Stomach (tissue), 9 donors: Measurements from ENCODE around the gene CGB7. TPM values are rescaled to one million over a fixed set of nuclear protein-coding genes. Genes with fewer than 3 reads are reported as not detected.
A peak's percentile ranks its signal among the peaks of the same experiment; 100 is the strongest.

Source experiments
- DNase-seq, 2 donors: peaks; one replicate each; pipeline versions ENCODE4 v3.0.0 to v3.0.0-alpha.2; 2013 to 2019
- H3K27ac ChIP-seq, 5 donors: fragments of 200-600 bp in 4 of 5; sonication (generic) in 4 of 5; one replicate each; pipeline ENCODE4 v1.5.1; 2013 to 2019; ENCODE audit warnings: mild to moderate bottlenecking in 1 of 5, moderate library complexity in 1 of 5
- H3K27me3 ChIP-seq, 3 donors: fragments of 200-600 bp; sonication (generic); one replicate each; pipeline ENCODE4 v1.5.1; 2017 to 2019; ENCODE audit warnings: mixed run types in 1 of 3
- H3K36me3 ChIP-seq, 4 donors: fragments of 200-600 bp; sonication (generic); 1 replicate in 3 of 4; 2 replicates in 1 of 4; pipeline ENCODE4 v1.5.1; 2016 to 2019
- H3K4me1 ChIP-seq, 4 donors: fragments of 200-600 bp; sonication (generic); one replicate each; pipeline ENCODE4 v1.5.1; 2016 to 2019
- H3K4me3 ChIP-seq, 4 donors: fragments of 200-600 bp; sonication (generic) in 3 of 4; one replicate each; pipeline ENCODE4 v1.5.1; 2016 to 2019; ENCODE audit warnings: mild to moderate bottlenecking in 1 of 4
- H3K9me3 ChIP-seq, 4 donors: fragments of 200-600 bp; sonication (generic); one replicate each; pipeline ENCODE4 v1.5.1; 2016 to 2019
- EP300 ChIP-seq: sonication (generic); formaldehyde crosslinking; IDR thresholded peaks from one replicate; pipeline ENCODE4 v1.6.1; 2017; ENCODE audit warnings: antibody characterized with exemption
- POLR2A ChIP-seq, 4 donors: fragments of 450-650 bp; IDR thresholded peaks; one replicate each; pipeline ENCODE4 v1.6.1; 2016; ENCODE audit warnings: antibody characterized with exemption in 4 of 4, control low read depth in 2 of 4, mild to moderate bottlenecking in 1 of 4, moderate library complexity in 1 of 4
- POLR2AphosphoS5 ChIP-seq, 3 donors: sonication (generic); formaldehyde crosslinking; IDR thresholded peaks; one replicate each; pipeline ENCODE4 v1.6.1; 2016; ENCODE audit warnings: antibody characterized with exemption in 3 of 3
- WGBS, 5 donors: extraction: QIAGEN DNeasy Blood & Tissue Kit in 3 of 5; methylation state at CpG; one replicate each; pipeline versions ENCODE4 v1.1.5 to v1.1.7; 2013 to 2018; 5-methylcytosine and 5-hydroxymethylcytosine counted together
- intact Hi-C: fragments of 100-400 bp; cut with DNase I; formaldehyde crosslinking; loops from one replicate; pipeline ENCODE4 v1.15.1; 2023; ENCODE audit warnings: low total_unique reads
- polyA plus RNA-seq, 3 donors: library from polyadenylated mRNA; stranded (reverse); fragments of 200-250 nt; gene quantifications; one replicate each; pipeline ENCODE4 v1.2.3, GENCODE V29; 2013
- total RNA-seq, 5 donors: library from RNA; depleted of rRNA; stranded (reverse); fragments of >200 nt; gene quantifications; one replicate each; pipeline versions ENCODE4 v1.1.0 to v1.2.3, GENCODE V29; 2014 to 2016
- TF ChIP-seq, protein P1 (sequence below), 7 experiments: fragments of 450-650 bp in 4 of 7; fragments of 200-600 bp in 3 of 7; sonication (generic) in 3 of 7; IDR thresholded peaks; one replicate each; pipeline ENCODE4 v1.5.1; 2016 to 2019; ENCODE audit warnings: antibody characterized with exemption in 7 of 7, control low read depth in 2 of 7, mild to moderate bottlenecking in 1 of 7
- donor health status: healthy with polysubstance abuse.
- donor health status: Bipolar disorder and iron deficiency.
- donor health status: healthy.

The CGB7 gene
- total and polyA plus RNA-seq, 8 donors: 3.8 TPM; not detected in 7

DNA sequence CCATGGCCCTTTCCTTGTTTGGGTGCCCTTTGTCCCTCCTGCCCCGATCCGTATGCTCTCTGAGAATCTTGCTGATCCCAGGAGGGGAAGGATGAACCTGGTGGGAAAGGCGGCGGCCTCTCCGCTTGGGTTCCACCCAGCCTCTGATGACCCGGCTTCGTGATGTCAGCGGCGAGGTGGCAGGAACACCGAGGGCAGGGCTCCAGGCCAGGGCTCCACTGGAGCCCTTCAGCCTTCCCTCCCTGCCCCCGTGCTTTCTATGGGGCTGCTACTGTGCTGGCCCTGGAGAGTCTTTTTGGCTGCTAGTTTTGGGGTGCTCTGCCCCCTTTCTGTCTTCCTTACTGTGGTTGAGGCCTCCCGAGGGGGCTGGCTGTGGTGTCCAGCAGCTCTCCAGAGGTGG is 44.8 kb upstream of the CGB7 start:
- intact Hi-C loops: no loop called here
- Histone ChIP-seq H3K4me3 (no peak overlapping the region), H3K9me3 (no peaks in the 10 kb centered on the region), H3K4me1 (peaks cover 0 to 16% (median 15%) of the 10 kb centered on the region in 4 donors), H3K27me3 (no peaks in the 10 kb centered on the region), H3K36me3 (peaks cover 89 to 100% (median 99%) of the 10 kb centered on the region in 4 donors), H3K27ac (no peak overlapping the region)
- DNase-seq: no peak
- no peak for TF ChIP-seq POLR2AphosphoS5 (IDR thresholded peaks at IDR 0.05)
- no peak for TF ChIP-seq EP300
- no peak for TF ChIP-seq POLR2A (IDR thresholded peaks at IDR 0.05)
- TF ChIP-seq, protein P1, sequence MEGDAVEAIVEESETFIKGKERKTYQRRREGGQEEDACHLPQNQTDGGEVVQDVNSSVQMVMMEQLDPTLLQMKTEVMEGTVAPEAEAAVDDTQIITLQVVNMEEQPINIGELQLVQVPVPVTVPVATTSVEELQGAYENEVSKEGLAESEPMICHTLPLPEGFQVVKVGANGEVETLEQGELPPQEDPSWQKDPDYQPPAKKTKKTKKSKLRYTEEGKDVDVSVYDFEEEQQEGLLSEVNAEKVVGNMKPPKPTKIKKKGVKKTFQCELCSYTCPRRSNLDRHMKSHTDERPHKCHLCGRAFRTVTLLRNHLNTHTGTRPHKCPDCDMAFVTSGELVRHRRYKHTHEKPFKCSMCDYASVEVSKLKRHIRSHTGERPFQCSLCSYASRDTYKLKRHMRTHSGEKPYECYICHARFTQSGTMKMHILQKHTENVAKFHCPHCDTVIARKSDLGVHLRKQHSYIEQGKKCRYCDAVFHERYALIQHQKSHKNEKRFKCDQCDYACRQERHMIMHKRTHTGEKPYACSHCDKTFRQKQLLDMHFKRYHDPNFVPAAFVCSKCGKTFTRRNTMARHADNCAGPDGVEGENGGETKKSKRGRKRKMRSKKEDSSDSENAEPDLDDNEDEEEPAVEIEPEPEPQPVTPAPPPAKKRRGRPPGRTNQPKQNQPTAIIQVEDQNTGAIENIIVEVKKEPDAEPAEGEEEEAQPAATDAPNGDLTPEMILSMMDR (IDR thresholded peaks at IDR 0.05): no peak
- 83 to 92% (median 86%) methylated on average over 4 to 12 of the region's 12 CpGs for WGBS, 5 donors

DNA sequence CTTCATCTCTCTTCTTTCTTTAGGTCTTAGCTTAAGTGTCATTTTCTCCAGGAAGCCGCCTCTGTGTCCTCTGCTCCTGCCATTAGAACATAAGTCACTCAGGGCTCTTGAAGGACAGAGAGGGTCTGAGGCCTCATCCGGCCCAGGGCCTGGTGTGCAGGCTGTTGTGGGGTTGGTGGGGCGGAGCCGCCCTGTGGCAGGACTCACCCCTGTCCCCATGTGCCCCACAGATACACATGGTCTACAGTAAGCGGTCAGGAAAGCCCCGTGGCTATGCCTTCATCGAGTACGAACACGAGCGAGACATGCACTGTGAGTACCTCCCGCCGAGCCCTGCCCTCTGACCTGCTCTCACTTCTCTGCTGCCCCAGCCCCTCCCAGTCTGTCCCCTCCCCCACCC is 43.6 kb upstream of the CGB7 start:
- no peak for DNase-seq
- TF ChIP-seq POLR2AphosphoS5 (IDR thresholded peaks at IDR 0.05) (no peak), EP300 (no peak), POLR2A (IDR thresholded peaks at IDR 0.05) (no peak)
- TF ChIP-seq, protein P1 (IDR thresholded peaks at IDR 0.05): no peak
- peaks cover 95 to 100% (median 99%) of the 10 kb centered on the region in 4 donors for H3K36me3 ChIP-seq
- H3K4me1 ChIP-seq: peaks cover 0 to 23% (median 18%) of the 10 kb centered on the region in 4 donors
- no peak overlapping the region for H3K27ac ChIP-seq
- no peak overlapping the region for H3K4me3 ChIP-seq
- intact Hi-C loops: no loop called here
- H3K27me3 ChIP-seq: no peaks in the 10 kb centered on the region
- WGBS, 5 donors: 74 to 83% (median 77%) methylated on average over 12 of the region's 12 CpGs
- H3K9me3 ChIP-seq: no peaks in the 10 kb centered on the region

DNA sequence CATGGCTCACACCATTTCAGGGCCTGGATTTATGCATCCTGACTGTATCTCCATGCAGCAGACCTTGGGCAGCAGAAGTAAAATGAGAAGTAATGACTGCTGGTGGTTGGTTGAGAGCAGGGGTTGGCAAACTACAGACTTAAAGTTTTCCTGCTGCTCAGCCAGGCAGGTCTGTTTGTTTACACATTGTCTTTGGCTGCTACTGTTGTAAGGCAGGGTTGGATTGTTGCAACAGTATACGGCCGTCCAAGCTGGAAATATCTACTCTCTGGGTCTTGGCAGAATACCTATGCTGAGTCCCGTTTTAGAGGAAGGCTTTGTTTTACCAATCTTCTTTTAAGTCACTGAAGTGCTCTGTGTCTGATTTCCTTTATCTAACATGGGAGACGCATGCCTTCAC is 41.2 kb upstream of the CGB7 start:
- Histone ChIP-seq H3K4me1 (peaks cover 0 to 31% (median 25%) of the 10 kb centered on the region in 4 donors), H3K36me3 (peaks cover 91 to 100% (median 99%) of the 10 kb centered on the region in 4 donors), H3K27ac (no peak overlapping the region), H3K4me3 (no peak overlapping the region), H3K27me3 (no peaks in the 10 kb centered on the region), H3K9me3 (no peaks in the 10 kb centered on the region)
- intact Hi-C loops: loop anchor here (5.0 to 10.0 kb wide), 2 partner anchors 56 to 109 kb away; partner anchors contain the start of genes HRC and TRPM4
- WGBS, 5 donors: 28 to 52% (median 46%) methylated on average over 4 of the region's 4 CpGs
- peak in 1 of 2 donors; percentile 53 for DNase-seq
- TF ChIP-seq POLR2AphosphoS5 (IDR thresholded peaks at IDR 0.05): no peak
- TF ChIP-seq POLR2A (IDR thresholded peaks at IDR 0.05): no peak
- TF ChIP-seq EP300: no peak
- TF ChIP-seq, protein P1 (IDR thresholded peaks at IDR 0.05): no peak

DNA sequence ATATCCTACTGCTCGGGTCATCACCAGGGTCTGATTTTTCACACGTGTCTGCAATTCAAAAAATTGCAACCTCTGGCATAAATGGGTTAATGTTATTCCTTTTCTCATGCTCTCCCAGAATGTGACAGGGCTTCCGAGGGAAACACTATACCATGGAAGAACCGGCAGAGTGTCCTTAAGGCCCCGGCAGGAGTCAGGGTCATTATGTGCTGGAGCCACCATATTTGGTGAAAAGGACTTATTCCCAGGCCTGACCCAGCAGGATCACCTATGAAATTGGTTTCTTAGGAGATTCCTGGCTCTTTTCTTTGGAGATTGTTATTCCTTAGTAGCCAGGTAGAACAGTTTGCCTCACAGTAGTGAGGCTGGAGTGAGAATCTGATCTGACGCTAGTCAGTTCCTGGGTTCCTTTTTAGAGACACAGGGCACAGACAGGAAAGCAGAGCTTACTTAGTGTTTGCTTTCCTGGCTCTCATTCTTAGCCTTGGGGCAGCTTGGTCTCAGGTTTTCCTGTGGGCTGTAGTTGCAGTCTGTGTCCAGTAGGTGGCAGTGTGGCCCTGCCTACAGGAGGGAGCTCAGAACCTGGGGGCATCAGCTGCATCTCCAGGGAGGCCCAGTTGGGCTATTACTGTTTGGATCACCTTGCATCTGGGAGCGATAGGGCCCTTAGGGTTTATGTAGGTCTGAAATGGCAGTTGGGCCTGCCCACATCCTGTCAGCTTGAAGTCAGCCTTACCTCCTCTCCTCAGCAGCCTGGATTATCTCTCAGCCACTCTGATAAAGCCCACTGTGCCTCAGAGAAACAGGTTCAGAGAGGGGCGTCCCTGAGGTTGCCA is 40.1 kb upstream of the CGB7 start:
- TF ChIP-seq EP300: no peak
- peak in 1 of 3 donors; percentile 74 for TF ChIP-seq POLR2AphosphoS5 (IDR thresholded peaks at IDR 0.05)
- no peak for TF ChIP-seq POLR2A (IDR thresholded peaks at IDR 0.05)
- TF ChIP-seq, protein P1 (IDR thresholded peaks at IDR 0.05): peak in 6 of 7 experiments; percentile 64 to 99 (median 98)
- peaks cover 90 to 100% (median 99%) of the 10 kb centered on the region in 4 donors for H3K36me3 ChIP-seq
- H3K27me3 ChIP-seq: no peaks in the 10 kb centered on the region
- no peaks in the 10 kb centered on the region for H3K9me3 ChIP-seq
- 34 to 52% (median 38%) methylated on average over 7 to 8 of the region's 8 CpGs for WGBS, 5 donors
- H3K27ac ChIP-seq: peak overlapping the region in 3 of 5 donors; percentile 7 to 45 (median 29)
- DNase-seq: peak; percentile 82 to 90
- intact Hi-C loops: loop anchor here (5.0 to 10.0 kb wide), 2 partner anchors 57 to 110 kb away; partner anchors contain the start of genes HRC and TRPM4
- peaks cover 0 to 31% (median 25%) of the 10 kb centered on the region in 4 donors for H3K4me1 ChIP-seq
- no peak overlapping the region for H3K4me3 ChIP-seq
